OCI-LY1 (cell line): Measurements from ENCODE around the gene MYBPC1.

ENCODE experiments used
- H2AFZ ChIP-seq: fragments of 200-600 bp; sonication (generic), shearing (Covaris generic); 2 replicates; pipeline ENCODE4 v1.6.0; 2014; ENCODE audit warnings: antibody characterized with exemption, mild to moderate bottlenecking, low read length
- H3F3A ChIP-seq: fragments of 200-600 bp; sonication (generic), shearing (Covaris generic); 2 replicates; pipeline ENCODE4 v1.6.0; 2014; ENCODE audit warnings: mild to moderate bottlenecking, antibody characterized with exemption, low read length, moderate library complexity; ENCODE audit not compliant: insufficient read depth
- H3K27ac ChIP-seq: fragments of 200-600 bp; sonication (generic); 2 replicates; pipeline ENCODE4 v1.5.1; 2014; ENCODE audit warnings: low read length, mixed run types, mild to moderate bottlenecking, low read depth; ENCODE audit not compliant: poor library complexity, severe bottlenecking
- H3K27me3 ChIP-seq: fragments of 200-600 bp; sonication (generic); 2 replicates; pipeline ENCODE4 v1.6.0; 2014; ENCODE audit warnings: antibody characterized with exemption, mild to moderate bottlenecking, low read length, moderate library complexity; ENCODE audit not compliant: insufficient read depth
- H3K36me3 ChIP-seq: fragments of 200-600 bp; sonication (generic); 2 replicates; pipeline ENCODE4 v1.6.1; 2014; ENCODE audit warnings: mild to moderate bottlenecking, antibody characterized with exemption, low read length, moderate library complexity, mixed read lengths; ENCODE audit not compliant: insufficient read depth
- H3K4me1 ChIP-seq: fragments of 200-600 bp; sonication (generic); 2 replicates; pipeline ENCODE4 v1.5.1; 2014; ENCODE audit warnings: mild to moderate bottlenecking, low read length, moderate library complexity; ENCODE audit not compliant: insufficient read depth, severe bottlenecking
- H3K4me2 ChIP-seq: fragments of 200-600 bp; sonication (generic), shearing (Covaris generic); 2 replicates; pipeline ENCODE4 v1.6.1; 2014; ENCODE audit warnings: low read length
- H3K4me3 ChIP-seq: fragments of 200-600 bp; sonication (generic); 2 replicates; pipeline ENCODE4 v1.5.1; 2014; ENCODE audit warnings: low read length, low read depth, mild to moderate bottlenecking, mixed read lengths; ENCODE audit not compliant: poor library complexity, severe bottlenecking
- H3K79me2 ChIP-seq: fragments of 200-600 bp; shearing (Covaris generic); 2 replicates; pipeline ENCODE4 v1.6.1; 2016; ENCODE audit warnings: mixed run types, low read length, mixed read lengths; ENCODE audit not compliant: insufficient read depth
- H3K9ac ChIP-seq: fragments of 200-600 bp; sonication (generic), shearing (Covaris generic); 2 replicates; pipeline ENCODE4 v1.6.1; 2014; ENCODE audit warnings: mild to moderate bottlenecking, low read length, mixed read lengths
- H3K9me2 ChIP-seq: fragments of 200-600 bp; sonication (generic), shearing (Covaris generic); 2 replicates; pipeline ENCODE4 v1.6.1; 2014; ENCODE audit warnings: low read depth, mild to moderate bottlenecking, low read length, mixed read lengths
- H3K9me3 ChIP-seq: fragments of 200-600 bp; shearing (Covaris generic); 2 replicates; pipeline ENCODE4 v1.6.1; 2014; ENCODE audit warnings: low read length, mixed read lengths
- H4K20me1 ChIP-seq: fragments of 200-600 bp; sonication (generic), shearing (Covaris generic); 2 replicates; pipeline ENCODE4 v1.6.0; 2016; ENCODE audit warnings: mild to moderate bottlenecking, low read length; ENCODE audit not compliant: insufficient read depth
- CTCF ChIP-seq: fragments of 200-600 bp; sonication (generic), shearing (Covaris generic); IDR thresholded peaks from 2 replicates; pipeline ENCODE4 v1.5.1; 2017; ENCODE audit warnings: mild to moderate bottlenecking, antibody characterized with exemption, low read length, moderate library complexity, mixed read lengths
- EZH2 ChIP-seq: fragments of 200-600 bp; sonication (generic), shearing (Covaris generic); IDR thresholded peaks from 2 replicates; pipeline ENCODE4 v1.8.0; 2017; ENCODE audit warnings: borderline replicate concordance, mixed run types, mild to moderate bottlenecking, antibody characterized with exemption, low read length, moderate library complexity, mixed read lengths

MYBPC1 gene

GRCh38 chr12:101647711-101648110 is 52.9 kb downstream of the MYBPC1 start:
- H3K4me2 ChIP-seq = no peak overlapping the region
- no peak overlapping the region for H3K27ac ChIP-seq
- no peak overlapping the region for H2AFZ ChIP-seq
- H3K9me3 ChIP-seq = no peaks in the 10 kb centered on the region
- no peaks in the 10 kb centered on the region for H3K27me3 ChIP-seq
- no peak overlapping the region for H3K9ac ChIP-seq
- H3F3A ChIP-seq = 0 out of 2 replicates have a peak, but pooled peaks cover 3% of the 10 kb centered on the region
- no peaks in the 10 kb centered on the region for H3K4me1 ChIP-seq
- no peaks in the 10 kb centered on the region for H4K20me1 ChIP-seq
- H3K36me3 ChIP-seq = no peaks in the 10 kb centered on the region
- no peaks in the 10 kb centered on the region for H3K9me2 ChIP-seq
- TF ChIP-seq CTCF (no peak), EZH2 (no peak)
- H3K79me2 ChIP-seq = no peaks in the 10 kb centered on the region
- H3K4me3 ChIP-seq = no peak overlapping the region

GRCh38 chr12:101648195-101648594 is 53.4 kb downstream of the MYBPC1 start:
- no peak overlapping the region for H2AFZ ChIP-seq
- H3K9me2 ChIP-seq = no peaks in the 10 kb centered on the region
- H3K4me1 ChIP-seq = no peaks in the 10 kb centered on the region
- no peak overlapping the region for H3K27ac ChIP-seq
- H3F3A ChIP-seq = 0 out of 2 replicates have a peak, but pooled peaks cover 3% of the 10 kb centered on the region
- no peak overlapping the region for H3K9ac ChIP-seq
- H3K79me2 ChIP-seq = no peaks in the 10 kb centered on the region
- no peak overlapping the region for H3K4me2 ChIP-seq
- H4K20me1 ChIP-seq = no peaks in the 10 kb centered on the region
- H3K9me3 ChIP-seq = no peaks in the 10 kb centered on the region
- H3K4me3 ChIP-seq = no peak overlapping the region
- no peaks in the 10 kb centered on the region for H3K36me3 ChIP-seq
- H3K27me3 ChIP-seq = no peaks in the 10 kb centered on the region
- TF ChIP-seq CTCF (no peak), EZH2 (no peak)

GRCh38 chr12:101650346-101651117 is 55.8 kb downstream of the MYBPC1 start:
- Histone ChIP-seq H3K4me3 (no peak overlapping the region), H3K9me2 (no peaks in the 10 kb centered on the region), H3K79me2 (no peaks in the 10 kb centered on the region), H3K9me3 (no peaks in the 10 kb centered on the region), H4K20me1 (no peaks in the 10 kb centered on the region), H3K36me3 (no peaks in the 10 kb centered on the region), H2AFZ (no peak overlapping the region), H3K4me2 (no peak overlapping the region), H3K4me1 (no peaks in the 10 kb centered on the region), H3F3A (no peaks in the 10 kb centered on the region), H3K9ac (no peak overlapping the region), H3K27ac (no peak overlapping the region), H3K27me3 (no peaks in the 10 kb centered on the region)
- TF ChIP-seq EZH2 (no peak), CTCF (no peak)
